Loucy (cell line): Measurements from ENCODE around the gene STT3B.

Experiments
- H2AFZ ChIP-seq: fragments of 200-600 bp; sonication (generic); 2 replicates; pipeline ENCODE4 v1.6.0; 2016; ENCODE audit warnings: antibody characterized with exemption, mild to moderate bottlenecking, low read length, moderate library complexity
- H3F3A ChIP-seq: fragments of 200-600 bp; 2 replicates; pipeline ENCODE4 v1.6.0; 2016; ENCODE audit warnings: antibody characterized with exemption, low read depth, mild to moderate bottlenecking
- H3K27me3 ChIP-seq: fragments of 200-600 bp; sonication (generic); 2 replicates; pipeline ENCODE4 v1.6.1; 2014; ENCODE audit warnings: low read length, mild to moderate bottlenecking; ENCODE audit not compliant: insufficient read depth, poor library complexity, severe bottlenecking
- H3K36me3 ChIP-seq: fragments of 200-600 bp; sonication (generic); 2 replicates; pipeline ENCODE4 v1.6.1; 2016; ENCODE audit warnings: low read length; ENCODE audit not compliant: insufficient read depth
- H3K4me1 ChIP-seq: fragments of 200-600 bp; sonication (generic); 2 replicates; pipeline ENCODE4 v1.5.1; 2014; ENCODE audit warnings: low read length, mild to moderate bottlenecking; ENCODE audit not compliant: insufficient read depth, poor library complexity, severe bottlenecking
- H3K4me2 ChIP-seq: fragments of 200-600 bp; sonication (generic); 2 replicates; pipeline ENCODE4 v1.6.0; 2014; ENCODE audit warnings: antibody characterized with exemption, low read length, low read depth, mild to moderate bottlenecking; ENCODE audit not compliant: poor library complexity, severe bottlenecking
- H3K4me3 ChIP-seq: fragments of 200-600 bp; sonication (generic); 2 replicates; pipeline ENCODE4 v1.5.1; 2014; ENCODE audit warnings: low read length, mild to moderate bottlenecking, mixed read lengths; ENCODE audit not compliant: poor library complexity, severe bottlenecking
- H3K79me2 ChIP-seq: fragments of 200-600 bp; sonication (generic); 2 replicates; pipeline ENCODE4 v1.6.1; 2014; ENCODE audit warnings: low read length; ENCODE audit not compliant: insufficient read depth
- H3K9ac ChIP-seq: fragments of 200-600 bp; sonication (generic); 2 replicates; pipeline ENCODE4 v1.6.0; 2014; ENCODE audit warnings: mild to moderate bottlenecking, low read depth, low read length, moderate library complexity; ENCODE audit not compliant: poor library complexity, severe bottlenecking
- H3K9me2 ChIP-seq: fragments of 200-600 bp; sonication (generic); replicated peaks from 2 replicates; pipeline ENCODE4 v1.6.1; 2016; ENCODE audit warnings: low read depth, low read length, mixed read lengths
- H3K9me3 ChIP-seq: fragments of 200-600 bp; sonication (generic); 2 replicates; pipeline ENCODE4 v1.6.1; 2014; ENCODE audit warnings: mild to moderate bottlenecking, antibody characterized with exemption, low read length, low read depth; ENCODE audit not compliant: insufficient read depth
- H4K20me1 ChIP-seq: fragments of 200-600 bp; sonication (generic); 2 replicates; pipeline ENCODE4 v1.6.0; 2014; ENCODE audit warnings: antibody characterized with exemption, low read length, mild to moderate bottlenecking; ENCODE audit not compliant: insufficient read depth, poor library complexity, severe bottlenecking
- EZH2phosphoT487 ChIP-seq: fragments of 200-600 bp; IDR thresholded peaks from 2 replicates; pipeline ENCODE4 v1.6.1; 2018; ENCODE audit warnings: antibody characterized with exemption, mild to moderate bottlenecking, moderate library complexity, borderline replicate concordance
- TF ChIP-seq, protein P1 (sequence below): fragments of 200-600 bp; sonication (generic); conservative IDR thresholded peaks from 2 replicates; pipeline ENCODE4 v1.5.1; 2014; ENCODE audit warnings: mild to moderate bottlenecking, antibody characterized with exemption, low read length

The STT3B gene

GRCh38 chr3:31515486-31516284, 17.0 kb upstream of the STT3B start:
- Histone ChIP-seq H3K9me2 (no peaks in the 10 kb centered on the region), H3K9me3 (no peaks in the 10 kb centered on the region), H4K20me1 (no peaks in the 10 kb centered on the region), H2AFZ (no peak overlapping the region), H3K4me2 (no peak overlapping the region), H3K4me1 (no peaks in the 10 kb centered on the region), H3K27me3 (no peaks in the 10 kb centered on the region), H3F3A (no peaks in the 10 kb centered on the region), H3K79me2 (no peaks in the 10 kb centered on the region), H3K4me3 (no peak overlapping the region), H3K36me3 (no peaks in the 10 kb centered on the region), H3K9ac (no peak overlapping the region)
- TF ChIP-seq, protein P1, sequence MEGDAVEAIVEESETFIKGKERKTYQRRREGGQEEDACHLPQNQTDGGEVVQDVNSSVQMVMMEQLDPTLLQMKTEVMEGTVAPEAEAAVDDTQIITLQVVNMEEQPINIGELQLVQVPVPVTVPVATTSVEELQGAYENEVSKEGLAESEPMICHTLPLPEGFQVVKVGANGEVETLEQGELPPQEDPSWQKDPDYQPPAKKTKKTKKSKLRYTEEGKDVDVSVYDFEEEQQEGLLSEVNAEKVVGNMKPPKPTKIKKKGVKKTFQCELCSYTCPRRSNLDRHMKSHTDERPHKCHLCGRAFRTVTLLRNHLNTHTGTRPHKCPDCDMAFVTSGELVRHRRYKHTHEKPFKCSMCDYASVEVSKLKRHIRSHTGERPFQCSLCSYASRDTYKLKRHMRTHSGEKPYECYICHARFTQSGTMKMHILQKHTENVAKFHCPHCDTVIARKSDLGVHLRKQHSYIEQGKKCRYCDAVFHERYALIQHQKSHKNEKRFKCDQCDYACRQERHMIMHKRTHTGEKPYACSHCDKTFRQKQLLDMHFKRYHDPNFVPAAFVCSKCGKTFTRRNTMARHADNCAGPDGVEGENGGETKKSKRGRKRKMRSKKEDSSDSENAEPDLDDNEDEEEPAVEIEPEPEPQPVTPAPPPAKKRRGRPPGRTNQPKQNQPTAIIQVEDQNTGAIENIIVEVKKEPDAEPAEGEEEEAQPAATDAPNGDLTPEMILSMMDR = no peak
- no peak for TF ChIP-seq EZH2phosphoT487

- Histone ChIP-seq H3F3A (no peaks in the 10 kb centered on the region), H3K36me3 (no peaks in the 10 kb centered on the region), H3K27me3 (no peaks in the 10 kb centered on the region), H4K20me1 (no peaks in the 10 kb centered on the region), H3K9ac (no peak overlapping the region), H3K4me3 (no peak overlapping the region), H3K9me2 (no peaks in the 10 kb centered on the region), H3K9me3 (no peaks in the 10 kb centered on the region), H3K79me2 (no peaks in the 10 kb centered on the region), H2AFZ (no peak overlapping the region), H3K4me2 (no peak overlapping the region), H3K4me1 (peaks cover 6% of the 10 kb centered on the region)
- TF ChIP-seq, protein P1 = no peak
- TF ChIP-seq EZH2phosphoT487 = no peak
These were observed 16.0 kb upstream of the STT3B start for GRCh38 chr3:31516757-31517156.

DNA sequence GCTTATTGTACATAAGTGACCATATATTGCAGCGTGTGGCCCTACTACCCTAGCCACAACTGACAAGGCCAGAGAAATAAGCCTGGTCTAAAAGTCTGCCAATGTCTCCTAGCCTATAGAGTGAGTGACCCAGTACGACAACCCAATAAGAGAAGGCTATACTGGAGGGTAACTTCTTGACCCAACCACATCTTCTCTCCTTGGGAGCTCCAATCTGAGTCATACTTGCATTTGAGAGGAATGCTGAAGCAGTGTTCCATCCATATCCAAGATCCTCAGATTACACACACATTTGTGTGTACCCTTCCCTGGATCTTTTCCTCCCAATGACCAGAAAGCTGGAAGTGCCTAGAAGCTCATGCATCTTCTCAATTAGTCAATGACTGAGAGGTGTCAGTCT, 11.3 kb upstream of the STT3B start:
- peaks cover 30% of the 10 kb centered on the region for H3K79me2 ChIP-seq
- H2AFZ ChIP-seq = no peak overlapping the region
- peaks cover 3% of the 10 kb centered on the region; the same call in 1 of the 2 replicates for H3F3A ChIP-seq
- H3K4me2 ChIP-seq = peak overlapping the region; percentile 73
- H3K9me2 ChIP-seq = no peaks in the 10 kb centered on the region
- H4K20me1 ChIP-seq = no peaks in the 10 kb centered on the region
- no peaks in the 10 kb centered on the region for H3K9me3 ChIP-seq
- H3K9ac ChIP-seq = peak overlapping the region; percentile 59
- H3K4me3 ChIP-seq = peak overlapping the region; percentile 55
- H3K36me3 ChIP-seq = no peaks in the 10 kb centered on the region
- H3K27me3 ChIP-seq = no peaks in the 10 kb centered on the region
- TF ChIP-seq, protein P1 = no peak
- no peak for TF ChIP-seq EZH2phosphoT487
- H3K4me1 ChIP-seq = peaks cover 34% of the 10 kb centered on the region
